ENCODE measurements around the gene FYB1.

Gene FYB1

GRCh38 chr5:39206630-39207321, 12.6 kb downstream of the FYB1 start:
- DNase-seq (ENCODE audit: insufficient read length, low spot score) = no peak
- no peak for TF ChIP-seq POLR2A (IDR thresholded peaks at IDR 0.05; ENCODE audit: low read depth, low read length)
- peak; percentile 43 for FAIRE-seq

- DNase-seq (ENCODE audit: insufficient read length, low spot score) (no peak), FAIRE-seq (no peak)
- TF ChIP-seq POLR2A (IDR thresholded peaks at IDR 0.05; ENCODE audit: low read depth, low read length) = no peak
These were observed 13.8 kb downstream of the FYB1 start for GRCh38 chr5:39205550-39205949.

GRCh38 chr5:39203951-39204350, 15.4 kb downstream of the FYB1 start:
- FAIRE-seq = no peak
- no peak for TF ChIP-seq POLR2A (IDR thresholded peaks at IDR 0.05; ENCODE audit: low read depth, low read length)

GRCh38 chr5:39203275-39203922, 16.0 kb downstream of the FYB1 start:
- peak; percentile 20 for FAIRE-seq
- no peak for TF ChIP-seq POLR2A (IDR thresholded peaks at IDR 0.05; ENCODE audit: low read depth, low read length)
- no peak for DNase-seq (ENCODE audit: insufficient read length, low spot score)

More at GRCh38 chr5:39203951-39204350, 15.4 kb downstream of the FYB1 start:
- DNase-seq (ENCODE audit: insufficient read length, low spot score) = no peak

- TF ChIP-seq POLR2A (IDR thresholded peaks at IDR 0.05; ENCODE audit: low read depth, low read length) = no peak
- FAIRE-seq (no peak), DNase-seq (ENCODE audit: insufficient read length, low spot score) (no peak)
These were observed 16.6 kb downstream of the FYB1 start for GRCh38 chr5:39202597-39203274.

GRCh38 chr5:39201781-39202596, 17.4 kb downstream of the FYB1 start:
- FAIRE-seq (no peak), DNase-seq (ENCODE audit: insufficient read length, low spot score) (no peak)
- no peak for TF ChIP-seq POLR2A (IDR thresholded peaks at IDR 0.05; ENCODE audit: low read depth, low read length)

- DNase-seq (ENCODE audit: insufficient read length, low spot score) (no peak), FAIRE-seq (peak; percentile 75)
- TF ChIP-seq POLR2A (IDR thresholded peaks at IDR 0.05; ENCODE audit: low read depth, low read length) = no peak
These were observed 18.1 kb downstream of the FYB1 start for GRCh38 chr5:39201160-39201780.

GRCh38 chr5:39200081-39200480, 19.3 kb downstream of the FYB1 start:
- FAIRE-seq (no peak), DNase-seq (ENCODE audit: insufficient read length, low spot score) (no peak)
- TF ChIP-seq POLR2A (IDR thresholded peaks at IDR 0.05; ENCODE audit: low read depth, low read length) = no peak

- no peak for TF ChIP-seq POLR2A (IDR thresholded peaks at IDR 0.05; ENCODE audit: low read depth, low read length)
- no peak for FAIRE-seq
- DNase-seq (ENCODE audit: insufficient read length, low spot score) = no peak
These were observed 20.0 kb downstream of the FYB1 start for GRCh38 chr5:39199335-39199734.

- peak; percentile 45 for FAIRE-seq
- no peak for DNase-seq (ENCODE audit: insufficient read length, low spot score)
These were observed 21.2 kb downstream of the FYB1 start for GRCh38 chr5:39198127-39198526.

GRCh38 chr5:39197556-39197955, 21.8 kb downstream of the FYB1 start:
- no peak for FAIRE-seq
- DNase-seq (ENCODE audit: insufficient read length, low spot score) = no peak
- TF ChIP-seq POLR2A (IDR thresholded peaks at IDR 0.05; ENCODE audit: low read depth, low read length) = no peak

More at GRCh38 chr5:39198127-39198526, 21.2 kb downstream of the FYB1 start:
- TF ChIP-seq POLR2A (IDR thresholded peaks at IDR 0.05; ENCODE audit: low read depth, low read length) = no peak

GRCh38 chr5:39195198-39195826, 24.1 kb downstream of the FYB1 start:
- no peak for TF ChIP-seq POLR2A (IDR thresholded peaks at IDR 0.05; ENCODE audit: low read depth, low read length)
- no peak for DNase-seq (ENCODE audit: insufficient read length, low spot score)
- FAIRE-seq = no peak

Data from H54 (cell line).